Measurements from ENCODE around the gene SLCO6A1.

- no peak for TF ChIP-seq CTCF (IDR thresholded peaks at IDR 0.05 in 4 of 5, conservative IDR thresholded peaks at IDR 0.05 in 1 of 5)
- TF ChIP-seq POLR2A (IDR thresholded peaks at IDR 0.05): no peak
These were observed 17.6 kb downstream of the SLCO6A1 start for GRCh38 chr5:102481054-102481715.

All from gastrocnemius medialis (tissue), 4 donors.